ENCODE results near the gene LRRIQ4.

LRRIQ4 gene

GRCh38 chr3:169857811-169858210 lies 45.1 kb downstream of the LRRIQ4 start:
- H3K4me3 ChIP-seq (ENCODE audit: low read depth, low read length): no peak overlapping the region
- TF ChIP-seq CTCF (IDR thresholded peaks at IDR 0.05; ENCODE audit: low read depth, low read length): no peak

GRCh38 chr3:169861871-169862270 lies 49.2 kb downstream of the LRRIQ4 start:
- no peak for TF ChIP-seq CTCF (IDR thresholded peaks at IDR 0.05; ENCODE audit: low read depth, low read length)
- no peak overlapping the region for H3K4me3 ChIP-seq (ENCODE audit: low read depth, low read length)

GRCh38 chr3:169863458-169863899 lies 50.8 kb downstream of the LRRIQ4 start:
- peak; percentile 86 for TF ChIP-seq CTCF (IDR thresholded peaks at IDR 0.05; ENCODE audit: low read depth, low read length)
- H3K4me3 ChIP-seq (ENCODE audit: low read depth, low read length): no peak overlapping the region

- no peak for TF ChIP-seq CTCF (IDR thresholded peaks at IDR 0.05; ENCODE audit: low read depth, low read length)
- no peak overlapping the region for H3K4me3 ChIP-seq (ENCODE audit: low read depth, low read length)
Observed at GRCh38 chr3:169864270-169864669, 51.6 kb downstream of the LRRIQ4 start.

GRCh38 chr3:169865176-169865767 lies 52.6 kb downstream of the LRRIQ4 start:
- TF ChIP-seq CTCF (IDR thresholded peaks at IDR 0.05; ENCODE audit: low read depth, low read length): no peak
- H3K4me3 ChIP-seq (ENCODE audit: low read depth, low read length): no peak overlapping the region

GRCh38 chr3:169867584-169868210 lies 55.0 kb downstream of the LRRIQ4 start:
- H3K4me3 ChIP-seq (ENCODE audit: low read depth, low read length): no peak overlapping the region
- no peak for TF ChIP-seq CTCF (IDR thresholded peaks at IDR 0.05; ENCODE audit: low read depth, low read length)

GRCh38 chr3:169868369-169868768 lies 55.7 kb downstream of the LRRIQ4 start:
- no peak for TF ChIP-seq CTCF (IDR thresholded peaks at IDR 0.05; ENCODE audit: low read depth, low read length)

More at GRCh38 chr3:169868369-169868768, 55.7 kb downstream of the LRRIQ4 start:
- no peak overlapping the region for H3K4me3 ChIP-seq (ENCODE audit: low read depth, low read length)

Data from WI38 (cell line).